Liver (tissue), 9 donors: ENCODE measurements around the gene DHX9. TPM values are rescaled to one million over a fixed set of nuclear protein-coding genes. Genes with fewer than 3 reads are reported as not detected.

Source experiments
- DNase-seq: peaks from one replicate; pipeline ENCODE4 v3.0.0-alpha.2; 2017; ENCODE audit warnings: low spot score
- H3K27ac ChIP-seq, 2 donors: one replicate each; pipeline ENCODE4 v1.7.0; 2013; ENCODE audit warnings: inconsistent platforms in 2 of 2, low read length in 2 of 2, control low read depth in 1 of 2, low read depth in 1 of 2, mild to moderate bottlenecking in 1 of 2
- H3K27me3 ChIP-seq, 4 donors: one replicate each; pipeline versions ENCODE4 v1.6.1 to v1.7.0; 2013; ENCODE audit warnings: low read length in 3 of 4, inconsistent platforms in 1 of 4, mild to moderate bottlenecking in 1 of 4, moderate library complexity in 1 of 4; ENCODE audit not compliant: control insufficient read depth in 4 of 4, insufficient read depth in 4 of 4
- H3K36me3 ChIP-seq, 4 donors: one replicate each; pipeline versions ENCODE4 v1.6.1 to v1.7.0; 2013; ENCODE audit warnings: low read length in 3 of 4, mild to moderate bottlenecking in 3 of 4, low read depth in 1 of 4, moderate library complexity in 1 of 4; ENCODE audit not compliant: control insufficient read depth in 4 of 4, insufficient read depth in 3 of 4
- H3K4me1 ChIP-seq, 4 donors: one replicate each; pipeline versions ENCODE4 v1.6.1 to v1.7.0; 2013; ENCODE audit warnings: low read length in 3 of 4, mild to moderate bottlenecking in 3 of 4, moderate library complexity in 1 of 4; ENCODE audit not compliant: control insufficient read depth in 4 of 4, insufficient read depth in 4 of 4
- H3K4me3 ChIP-seq, 3 donors: one replicate each; pipeline versions ENCODE4 v1.6.1 to v1.7.0; 2013; ENCODE audit warnings: low read length in 3 of 3, control low read depth in 1 of 3, low read depth in 1 of 3, mild to moderate bottlenecking in 1 of 3
- H3K9ac ChIP-seq, 2 donors: one replicate each; pipeline ENCODE4 v1.7.0; 2013; ENCODE audit warnings: low read length in 2 of 2, mild to moderate bottlenecking in 2 of 2, moderate library complexity in 2 of 2, control low read depth in 1 of 2, low read depth in 1 of 2
- H3K9me3 ChIP-seq, 4 donors: one replicate each; pipeline versions ENCODE4 v1.6.1 to v1.7.0; 2013; ENCODE audit warnings: low read length in 3 of 4; ENCODE audit not compliant: control insufficient read depth in 4 of 4
- ATF3 ChIP-seq: IDR thresholded peaks from 2 replicates; pipeline ENCODE4 v1.6.1; 2016; ENCODE audit warnings: antibody characterized with exemption
- CTCF ChIP-seq: fragments of 150-350 bp; IDR thresholded peaks from 2 replicates; pipeline ENCODE4 v1.5.1; 2017; ENCODE audit warnings: improper control_type of control experiment, low read depth, low read length; ENCODE audit not compliant: missing input control
- EGR1 ChIP-seq, 2 donors: IDR thresholded peaks; 2 replicates each; pipeline ENCODE4 v1.6.1; 2016 to 2018; ENCODE audit warnings: antibody characterized with exemption in 2 of 2, low read depth in 2 of 2
- FOXA1 ChIP-seq: IDR thresholded peaks from 2 replicates; pipeline ENCODE4 v1.6.1; 2016; ENCODE audit warnings: antibody characterized with exemption
- FOXA2 ChIP-seq: IDR thresholded peaks from 2 replicates; pipeline ENCODE4 v1.6.1; 2016; ENCODE audit warnings: antibody characterized with exemption
- GABPA ChIP-seq, 2 donors: IDR thresholded peaks in 1 of 2; conservative IDR thresholded peaks in 1 of 2; 2 replicates each; pipeline ENCODE4 v1.6.1; 2016; ENCODE audit warnings: antibody characterized with exemption in 2 of 2, mild to moderate bottlenecking in 1 of 2, moderate library complexity in 1 of 2
- HNF4A ChIP-seq, 2 donors: conservative IDR thresholded peaks; 2 replicates each; pipeline ENCODE4 v1.6.1; 2016; ENCODE audit warnings: antibody characterized with exemption in 2 of 2, mild to moderate bottlenecking in 2 of 2
- HNF4G ChIP-seq: IDR thresholded peaks from 2 replicates; pipeline ENCODE4 v1.6.1; 2016; ENCODE audit warnings: antibody characterized with exemption
- JUND ChIP-seq, 2 donors: IDR thresholded peaks; 2 replicates each; pipeline ENCODE4 v1.6.1; 2016; ENCODE audit warnings: antibody characterized with exemption in 2 of 2
- MAX ChIP-seq: IDR thresholded peaks from 2 replicates; pipeline ENCODE4 v1.6.1; 2016; ENCODE audit warnings: antibody characterized with exemption
- NR2F2 ChIP-seq: IDR thresholded peaks from 2 replicates; pipeline ENCODE4 v1.6.1; 2016; ENCODE audit warnings: antibody characterized with exemption
- RAD21 ChIP-seq, 2 donors: IDR thresholded peaks; 2 replicates each; pipeline ENCODE4 v1.6.1; 2016; ENCODE audit warnings: antibody characterized with exemption in 2 of 2, mild to moderate bottlenecking in 2 of 2
- REST ChIP-seq: IDR thresholded peaks from 2 replicates; pipeline ENCODE4 v1.6.1; 2016; ENCODE audit warnings: antibody characterized with exemption, mild to moderate bottlenecking
- RXRA ChIP-seq, 2 donors: IDR thresholded peaks; 2 replicates each; pipeline ENCODE4 v1.6.1; 2017 to 2018; ENCODE audit warnings: antibody characterized with exemption in 2 of 2, mild to moderate bottlenecking in 1 of 2
- TAF1 ChIP-seq: conservative IDR thresholded peaks from 2 replicates; pipeline ENCODE4 v1.6.1; 2016; ENCODE audit warnings: antibody characterized with exemption, mild to moderate bottlenecking
- YY1 ChIP-seq: IDR thresholded peaks from 2 replicates; pipeline ENCODE4 v1.6.1; 2016; ENCODE audit warnings: antibody characterized with exemption, mild to moderate bottlenecking
- ZBTB33 ChIP-seq: IDR thresholded peaks from 2 replicates; pipeline ENCODE4 v1.6.1; 2016; ENCODE audit warnings: antibody characterized with exemption
- WGBS: extraction: QIAGEN DNeasy Blood & Tissue Kit; methylation state at CpG from one replicate; pipeline ENCODE4 v1.1.7; 2013; 5-methylcytosine and 5-hydroxymethylcytosine counted together
- polyA plus RNA-seq, 2 donors: library from polyadenylated mRNA; stranded (reverse) in 1 of 2; unstranded in 1 of 2; fragments of 200-250 nt in 1 of 2; fragments of >200 nt in 1 of 2; fragmentation: Nextera tagmentation in 1 of 2; extraction: Ambion mirVana in 1 of 2; gene quantifications; one replicate each; pipeline versions ENCODE4 v1.2.1 to v1.2.3, GENCODE V29; 2013 to 2015
- total RNA-seq, 2 donors: library from RNA; depleted of rRNA; stranded (reverse); fragments of >200 nt; gene quantifications; one replicate each; pipeline ENCODE4 v1.2.3, GENCODE V29; 2014
- donor health status: healthy.
- donor health status: healthy.
- donor health status: healthy.
- donor health status: healthy.
- donor health status: healthy.

The DHX9 gene
- total and polyA plus RNA-seq, 4 donors = 23.1 to 108 (median 47.3) TPM

GRCh38 chr1:182867861-182868260 lies 28.7 kb downstream of the DHX9 start:
- Histone ChIP-seq H3K27ac (no peak overlapping the region), H3K9ac (no peak overlapping the region), H3K36me3 (peaks cover 9 to 82% (median 68%) of the 10 kb centered on the region in 4 donors), H3K4me3 (no peak overlapping the region), H3K4me1 (no peaks in the 10 kb centered on the region), H3K27me3 (no peaks in the 10 kb centered on the region), H3K9me3 (no peaks in the 10 kb centered on the region)
- no peak for DNase-seq
- TF ChIP-seq EGR1 (IDR thresholded peaks at IDR 0.05; ENCODE audit: low read depth in 2 of 2) (no peak), RAD21 (IDR thresholded peaks at IDR 0.05) (no peak), ATF3 (no peak), FOXA1 (no peak), NR2F2 (no peak), GABPA (IDR thresholded peaks at IDR 0.05 in 1 of 2, conservative IDR thresholded peaks at IDR 0.05 in 1 of 2) (no peak), CTCF (no peak)

GRCh38 chr1:182869241-182869666 lies 30.1 kb downstream of the DHX9 start:
- H3K27me3 ChIP-seq = no peaks in the 10 kb centered on the region
- H3K4me3 ChIP-seq = no peak overlapping the region
- H3K9ac ChIP-seq = no peak overlapping the region
- DNase-seq = peak; percentile 43
- H3K9me3 ChIP-seq = no peaks in the 10 kb centered on the region
- no peaks in the 10 kb centered on the region for H3K4me1 ChIP-seq
- TF ChIP-seq HNF4A (conservative IDR thresholded peaks at IDR 0.05) (no peak), RXRA (IDR thresholded peaks at IDR 0.05) (no peak), ATF3 (no peak), ZBTB33 (no peak), FOXA1 (no peak), YY1 (no peak), REST (no peak), CTCF (no peak), FOXA2 (no peak), MAX (no peak), TAF1 (no peak), HNF4G (no peak), EGR1 (IDR thresholded peaks at IDR 0.05; ENCODE audit: low read depth in 2 of 2) (no peak), JUND (IDR thresholded peaks at IDR 0.05) (no peak), NR2F2 (no peak)
- H3K36me3 ChIP-seq = peaks cover 9 to 86% (median 72%) of the 10 kb centered on the region in 4 donors
- no peak overlapping the region for H3K27ac ChIP-seq
- 97% methylated on average over 12 of the region's 12 CpGs for WGBS
